GM23338 (cell line): Measurements from ENCODE around the gene EMP2. TPM values are rescaled to one million over a fixed set of nuclear protein-coding genes. Genes with fewer than 3 reads are reported as not detected.

ENCODE experiments used
- ATAC-seq: fragments of 200-7000 bp; cut with Tn5 transposase; 3 replicates; pipeline ENCODE4 v1.9.1; 2020
- DNase-seq: peaks from one replicate; pipeline ENCODE4 v3.0.0-alpha.2; 2015; ENCODE audit warnings: low spot score
- H2AFZ ChIP-seq: fragments of 200-600 bp; sonication (generic); 2 replicates; pipeline ENCODE4 v1.8.0; 2016; ENCODE audit warnings: antibody characterized with exemption, mild to moderate bottlenecking, moderate library complexity
- H3F3A ChIP-seq: fragments of 200-600 bp; sonication (generic); replicated peaks from 2 replicates; pipeline ENCODE4 v1.8.0; 2017; ENCODE audit warnings: antibody characterized with exemption, mixed run types, low read depth
- H3K27ac ChIP-seq: fragments of 200-600 bp; sonication (generic); 2 replicates; pipeline ENCODE4 v1.6.1; 2016; ENCODE audit warnings: low read depth
- H3K27me3 ChIP-seq: fragments of 200-600 bp; sonication (generic); 2 replicates; pipeline ENCODE4 v1.8.0; 2016; ENCODE audit warnings: mild to moderate bottlenecking, mixed run types, moderate library complexity; ENCODE audit not compliant: insufficient read depth
- H3K36me3 ChIP-seq: fragments of 200-600 bp; sonication (generic); 2 replicates; pipeline ENCODE4 v1.8.0; 2016; ENCODE audit warnings: mild to moderate bottlenecking; ENCODE audit not compliant: insufficient read depth
- H3K4me1 ChIP-seq: fragments of 200-600 bp; sonication (generic); 2 replicates; pipeline ENCODE4 v1.8.0; 2016; ENCODE audit warnings: mild to moderate bottlenecking, moderate library complexity; ENCODE audit not compliant: insufficient read depth
- H3K4me2 ChIP-seq: fragments of 200-600 bp; sonication (generic); 2 replicates; pipeline ENCODE4 v1.7.1; 2017; ENCODE audit warnings: mixed run types
- H3K4me3 ChIP-seq: fragments of 200-600 bp; sonication (generic); 2 replicates; pipeline ENCODE4 v1.6.1; 2016; ENCODE audit warnings: mixed run types
- H3K79me2 ChIP-seq: fragments of 200-600 bp; sonication (generic); replicated peaks from 2 replicates; pipeline ENCODE4 v1.8.0; 2017; ENCODE audit warnings: mild to moderate bottlenecking; ENCODE audit not compliant: insufficient read depth
- H3K9me2 ChIP-seq: fragments of 200-600 bp; sonication (generic); 2 replicates; pipeline ENCODE4 v1.8.0; 2017; ENCODE audit not compliant: insufficient read depth
- H4K20me1 ChIP-seq: fragments of 200-600 bp; sonication (generic); replicated peaks from 2 replicates; pipeline ENCODE4 v1.8.0; 2017; ENCODE audit warnings: mild to moderate bottlenecking; ENCODE audit not compliant: insufficient read depth
- H3K27ac Mint-ChIP-seq: 2 replicates; pipeline ENCODE4 v1.8.0; 2020; ENCODE audit warnings: inconsistent platforms, mild to moderate bottlenecking, moderate library complexity, mixed read lengths
- H3K27me3 Mint-ChIP-seq: 3 replicates; pipeline ENCODE4 v1.8.0; 2022; ENCODE audit warnings: low read depth, mild to moderate bottlenecking, moderate library complexity, mixed read lengths, inconsistent platforms; ENCODE audit not compliant: insufficient read depth, poor library complexity
- H3K36me3 Mint-ChIP-seq: 3 replicates; pipeline ENCODE4 v1.8.0; 2021; ENCODE audit warnings: low read depth, mild to moderate bottlenecking, inconsistent platforms, moderate library complexity, mixed read lengths
- H3K4me1 Mint-ChIP-seq: 3 replicates; pipeline ENCODE4 v1.8.0; 2020; ENCODE audit warnings: mild to moderate bottlenecking, inconsistent platforms, mixed read lengths
- H3K4me3 Mint-ChIP-seq: 3 replicates; pipeline ENCODE4 v1.8.0; 2021; ENCODE audit warnings: moderate library complexity, mild to moderate bottlenecking, inconsistent platforms, mixed read lengths
- H3K9me3 Mint-ChIP-seq: 3 replicates; pipeline ENCODE4 v1.8.0; 2020; ENCODE audit warnings: moderate library complexity, mild to moderate bottlenecking, inconsistent platforms, mixed read lengths
- CREB1 ChIP-seq: fragments of 250-450 bp; sonication (Bioruptor Pico); IDR thresholded peaks from 2 replicates; pipeline ENCODE4 v1.5.0; 2020; ENCODE audit warnings: low read depth, mild to moderate bottlenecking, moderate library complexity
- CTCF ChIP-seq, 2 experiments: fragments of 200-600 bp in 1 of 2; sonication (generic) in 1 of 2; conservative IDR thresholded peaks; 2 replicates each; pipeline versions ENCODE4 v1.5.1 to v1.6.1; 2016 to 2017; ENCODE audit warnings: antibody characterized with exemption in 2 of 2, low read depth in 2 of 2, mild to moderate bottlenecking in 2 of 2, moderate library complexity in 1 of 2
- EZH2 ChIP-seq: fragments of 200-600 bp; sonication (generic); IDR thresholded peaks from one replicate; pipeline ENCODE4 v1.8.0; 2017; ENCODE audit warnings: antibody characterized with exemption, mild to moderate bottlenecking, low read depth; ENCODE audit not compliant: unreplicated experiment
- EZH2phosphoT487 ChIP-seq: fragments of 200-600 bp; sonication (generic); IDR thresholded peaks from one replicate; pipeline ENCODE4 v1.8.1; 2018; ENCODE audit warnings: antibody characterized with exemption; ENCODE audit not compliant: unreplicated experiment
- JUNB ChIP-seq: IDR thresholded peaks from one replicate; pipeline ENCODE4 v1.6.1; 2016; ENCODE audit warnings: antibody characterized with exemption; ENCODE audit not compliant: unreplicated experiment
- NANOG ChIP-seq: IDR thresholded peaks from 2 replicates; pipeline ENCODE4 v1.6.1; 2016; ENCODE audit warnings: antibody characterized with exemption, borderline replicate concordance
- POLR2AphosphoS5 ChIP-seq: IDR thresholded peaks from 2 replicates; pipeline ENCODE4 v1.6.1; 2016; ENCODE audit warnings: antibody characterized with exemption, low read depth
- STAT1 ChIP-seq: IDR thresholded peaks from one replicate; pipeline ENCODE4 v1.6.1; 2016; ENCODE audit warnings: antibody characterized with exemption; ENCODE audit not compliant: unreplicated experiment
- ZNF114 ChIP-seq: fragments of 250-450 bp; sonication (Bioruptor Pico); IDR thresholded peaks from 2 replicates; pipeline ENCODE4 v1.5.0; 2020; ENCODE audit warnings: mild to moderate bottlenecking, moderate library complexity
- ZNF331 ChIP-seq: fragments of 250-450 bp; sonication (Bioruptor Pico); IDR thresholded peaks from 2 replicates; pipeline ENCODE4 v1.5.0; 2020; ENCODE audit warnings: low read depth, mild to moderate bottlenecking, moderate library complexity
- polyA plus RNA-seq: library from polyadenylated mRNA; unstranded; fragments of >200 nt; fragmentation: Nextera tagmentation; extraction: Ambion mirVana; gene quantifications from 2 replicates; pipeline ENCODE4 v1.2.1, GENCODE V29; 2016
- total RNA-seq: library from RNA; depleted of rRNA; stranded (reverse); fragments of >200 nt; shearing (Covaris generic); gene quantifications from 2 replicates; pipeline ENCODE4 v1.2.3, GENCODE V29; 2014
- TF ChIP-seq, protein P1 (sequence below): IDR thresholded peaks from 2 replicates; pipeline ENCODE4 v1.6.1; 2016; ENCODE audit warnings: antibody characterized with exemption
- TF ChIP-seq, protein P2 (sequence below): IDR thresholded peaks from one replicate; pipeline ENCODE4 v1.6.1; 2018; ENCODE audit warnings: antibody characterized with exemption; ENCODE audit not compliant: unreplicated experiment
- TF ChIP-seq, protein P3 (sequence below): fragments of 250-450 bp; sonication (Bioruptor Pico); IDR thresholded peaks from 2 replicates; pipeline ENCODE4 v1.5.0; 2020; ENCODE audit warnings: mild to moderate bottlenecking, moderate library complexity

The EMP2 gene
- total and polyA plus RNA-seq, 2 experiments from 2014 or later = 7.3 to 40.1 TPM

DNA sequence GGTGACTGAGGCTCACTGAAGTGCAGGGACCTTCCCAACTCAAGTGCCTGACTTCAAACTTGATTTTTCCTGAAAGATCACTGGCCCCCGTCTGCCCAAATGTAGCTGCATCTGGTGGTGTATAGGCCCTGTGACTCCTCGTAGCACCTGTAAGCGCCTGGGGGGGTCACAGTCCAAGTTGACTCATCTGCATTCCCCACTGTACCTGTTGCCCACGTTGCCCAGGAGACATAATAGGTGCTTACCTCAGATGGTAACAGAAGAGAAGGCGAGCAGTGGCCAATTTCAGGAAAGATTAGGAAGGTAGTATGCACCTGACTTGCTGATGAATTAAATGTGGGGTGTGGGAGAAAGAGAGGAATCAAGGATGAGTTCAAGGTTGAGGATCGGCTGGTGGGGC is 44.1 kb upstream of the EMP2 start:
- Histone ChIP-seq H3K4me1 (peaks cover 5% of the 10 kb centered on the region), H3K79me2 (no peaks in the 10 kb centered on the region), H3K9me2 (no peaks in the 10 kb centered on the region), H3K36me3 (no peaks in the 10 kb centered on the region), H2AFZ (no peak overlapping the region), H3K27me3 (no peaks in the 10 kb centered on the region), H4K20me1 (no peaks in the 10 kb centered on the region), H3K4me2 (no peak overlapping the region), H3K4me3 (no peak overlapping the region), H3K27ac (no peak overlapping the region), H3F3A (no peaks in the 10 kb centered on the region)
- H3K9me3 Mint-ChIP-seq = no peaks in the 10 kb centered on the region; the same call in 2 of the 3 replicates
- no peaks in the 10 kb centered on the region for H3K36me3 Mint-ChIP-seq
- no peak for ATAC-seq
- DNase-seq = no peak
- TF ChIP-seq ZNF114 (CRISPR knock-in tag) (no peak), EZH2phosphoT487 (no peak), ZNF331 (CRISPR knock-in tag) (no peak), POLR2AphosphoS5 (no peak), CREB1 (CRISPR knock-in tag) (no peak), EZH2 (no peak), JUNB (no peak), NANOG (no peak), STAT1 (no peak), CTCF (conservative IDR thresholded peaks at IDR 0.05; ENCODE audit: low read depth in 2 of 2) (no peak)
- TF ChIP-seq, protein P1, sequence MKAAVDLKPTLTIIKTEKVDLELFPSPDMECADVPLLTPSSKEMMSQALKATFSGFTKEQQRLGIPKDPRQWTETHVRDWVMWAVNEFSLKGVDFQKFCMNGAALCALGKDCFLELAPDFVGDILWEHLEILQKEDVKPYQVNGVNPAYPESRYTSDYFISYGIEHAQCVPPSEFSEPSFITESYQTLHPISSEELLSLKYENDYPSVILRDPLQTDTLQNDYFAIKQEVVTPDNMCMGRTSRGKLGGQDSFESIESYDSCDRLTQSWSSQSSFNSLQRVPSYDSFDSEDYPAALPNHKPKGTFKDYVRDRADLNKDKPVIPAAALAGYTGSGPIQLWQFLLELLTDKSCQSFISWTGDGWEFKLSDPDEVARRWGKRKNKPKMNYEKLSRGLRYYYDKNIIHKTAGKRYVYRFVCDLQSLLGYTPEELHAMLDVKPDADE = no peak
- TF ChIP-seq, protein P2, sequence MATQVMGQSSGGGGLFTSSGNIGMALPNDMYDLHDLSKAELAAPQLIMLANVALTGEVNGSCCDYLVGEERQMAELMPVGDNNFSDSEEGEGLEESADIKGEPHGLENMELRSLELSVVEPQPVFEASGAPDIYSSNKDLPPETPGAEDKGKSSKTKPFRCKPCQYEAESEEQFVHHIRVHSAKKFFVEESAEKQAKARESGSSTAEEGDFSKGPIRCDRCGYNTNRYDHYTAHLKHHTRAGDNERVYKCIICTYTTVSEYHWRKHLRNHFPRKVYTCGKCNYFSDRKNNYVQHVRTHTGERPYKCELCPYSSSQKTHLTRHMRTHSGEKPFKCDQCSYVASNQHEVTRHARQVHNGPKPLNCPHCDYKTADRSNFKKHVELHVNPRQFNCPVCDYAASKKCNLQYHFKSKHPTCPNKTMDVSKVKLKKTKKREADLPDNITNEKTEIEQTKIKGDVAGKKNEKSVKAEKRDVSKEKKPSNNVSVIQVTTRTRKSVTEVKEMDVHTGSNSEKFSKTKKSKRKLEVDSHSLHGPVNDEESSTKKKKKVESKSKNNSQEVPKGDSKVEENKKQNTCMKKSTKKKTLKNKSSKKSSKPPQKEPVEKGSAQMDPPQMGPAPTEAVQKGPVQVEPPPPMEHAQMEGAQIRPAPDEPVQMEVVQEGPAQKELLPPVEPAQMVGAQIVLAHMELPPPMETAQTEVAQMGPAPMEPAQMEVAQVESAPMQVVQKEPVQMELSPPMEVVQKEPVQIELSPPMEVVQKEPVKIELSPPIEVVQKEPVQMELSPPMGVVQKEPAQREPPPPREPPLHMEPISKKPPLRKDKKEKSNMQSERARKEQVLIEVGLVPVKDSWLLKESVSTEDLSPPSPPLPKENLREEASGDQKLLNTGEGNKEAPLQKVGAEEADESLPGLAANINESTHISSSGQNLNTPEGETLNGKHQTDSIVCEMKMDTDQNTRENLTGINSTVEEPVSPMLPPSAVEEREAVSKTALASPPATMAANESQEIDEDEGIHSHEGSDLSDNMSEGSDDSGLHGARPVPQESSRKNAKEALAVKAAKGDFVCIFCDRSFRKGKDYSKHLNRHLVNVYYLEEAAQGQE = no peak
- TF ChIP-seq, protein P3, sequence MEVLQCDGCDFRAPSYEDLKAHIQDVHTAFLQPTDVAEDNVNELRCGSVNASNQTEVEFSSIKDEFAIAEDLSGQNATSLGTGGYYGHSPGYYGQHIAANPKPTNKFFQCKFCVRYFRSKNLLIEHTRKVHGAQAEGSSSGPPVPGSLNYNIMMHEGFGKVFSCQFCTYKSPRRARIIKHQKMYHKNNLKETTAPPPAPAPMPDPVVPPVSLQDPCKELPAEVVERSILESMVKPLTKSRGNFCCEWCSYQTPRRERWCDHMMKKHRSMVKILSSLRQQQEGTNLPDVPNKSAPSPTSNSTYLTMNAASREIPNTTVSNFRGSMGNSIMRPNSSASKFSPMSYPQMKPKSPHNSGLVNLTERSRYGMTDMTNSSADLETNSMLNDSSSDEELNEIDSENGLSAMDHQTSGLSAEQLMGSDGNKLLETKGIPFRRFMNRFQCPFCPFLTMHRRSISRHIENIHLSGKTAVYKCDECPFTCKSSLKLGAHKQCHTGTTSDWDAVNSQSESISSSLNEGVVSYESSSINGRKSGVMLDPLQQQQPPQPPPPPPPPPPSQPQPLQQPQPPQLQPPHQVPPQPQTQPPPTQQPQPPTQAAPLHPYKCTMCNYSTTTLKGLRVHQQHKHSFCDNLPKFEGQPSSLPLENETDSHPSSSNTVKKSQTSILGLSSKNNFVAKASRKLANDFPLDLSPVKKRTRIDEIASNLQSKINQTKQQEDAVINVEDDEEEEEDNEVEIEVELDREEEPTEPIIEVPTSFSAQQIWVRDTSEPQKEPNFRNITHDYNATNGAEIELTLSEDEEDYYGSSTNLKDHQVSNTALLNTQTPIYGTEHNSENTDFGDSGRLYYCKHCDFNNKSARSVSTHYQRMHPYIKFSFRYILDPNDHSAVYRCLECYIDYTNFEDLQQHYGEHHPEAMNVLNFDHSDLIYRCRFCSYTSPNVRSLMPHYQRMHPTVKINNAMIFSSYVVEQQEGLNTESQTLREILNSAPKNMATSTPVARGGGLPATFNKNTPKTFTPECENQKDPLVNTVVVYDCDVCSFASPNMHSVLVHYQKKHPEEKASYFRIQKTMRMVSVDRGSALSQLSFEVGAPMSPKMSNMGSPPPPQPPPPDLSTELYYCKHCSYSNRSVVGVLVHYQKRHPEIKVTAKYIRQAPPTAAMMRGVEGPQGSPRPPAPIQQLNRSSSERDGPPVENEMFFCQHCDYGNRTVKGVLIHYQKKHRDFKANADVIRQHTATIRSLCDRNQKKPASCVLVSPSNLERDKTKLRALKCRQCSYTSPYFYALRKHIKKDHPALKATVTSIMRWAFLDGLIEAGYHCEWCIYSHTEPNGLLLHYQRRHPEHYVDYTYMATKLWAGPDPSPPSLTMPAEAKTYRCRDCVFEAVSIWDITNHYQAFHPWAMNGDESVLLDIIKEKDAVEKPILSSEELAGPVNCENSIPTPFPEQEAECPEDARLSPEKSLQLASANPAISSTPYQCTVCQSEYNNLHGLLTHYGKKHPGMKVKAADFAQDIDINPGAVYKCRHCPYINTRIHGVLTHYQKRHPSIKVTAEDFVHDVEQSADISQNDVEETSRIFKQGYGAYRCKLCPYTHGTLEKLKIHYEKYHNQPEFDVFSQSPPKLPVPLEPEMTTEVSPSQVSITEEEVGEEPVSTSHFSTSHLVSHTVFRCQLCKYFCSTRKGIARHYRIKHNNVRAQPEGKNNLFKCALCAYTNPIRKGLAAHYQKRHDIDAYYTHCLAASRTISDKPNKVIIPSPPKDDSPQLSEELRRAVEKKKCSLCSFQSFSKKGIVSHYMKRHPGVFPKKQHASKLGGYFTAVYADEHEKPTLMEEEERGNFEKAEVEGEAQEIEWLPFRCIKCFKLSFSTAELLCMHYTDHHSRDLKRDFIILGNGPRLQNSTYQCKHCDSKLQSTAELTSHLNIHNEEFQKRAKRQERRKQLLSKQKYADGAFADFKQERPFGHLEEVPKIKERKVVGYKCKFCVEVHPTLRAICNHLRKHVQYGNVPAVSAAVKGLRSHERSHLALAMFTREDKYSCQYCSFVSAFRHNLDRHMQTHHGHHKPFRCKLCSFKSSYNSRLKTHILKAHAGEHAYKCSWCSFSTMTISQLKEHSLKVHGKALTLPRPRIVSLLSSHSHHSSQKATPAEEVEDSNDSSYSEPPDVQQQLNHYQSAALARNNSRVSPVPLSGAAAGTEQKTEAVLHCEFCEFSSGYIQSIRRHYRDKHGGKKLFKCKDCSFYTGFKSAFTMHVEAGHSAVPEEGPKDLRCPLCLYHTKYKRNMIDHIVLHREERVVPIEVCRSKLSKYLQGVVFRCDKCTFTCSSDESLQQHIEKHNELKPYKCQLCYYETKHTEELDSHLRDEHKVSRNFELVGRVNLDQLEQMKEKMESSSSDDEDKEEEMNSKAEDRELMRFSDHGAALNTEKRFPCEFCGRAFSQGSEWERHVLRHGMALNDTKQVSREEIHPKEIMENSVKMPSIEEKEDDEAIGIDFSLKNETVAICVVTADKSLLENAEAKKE = no peak
- peaks cover 12% of the 10 kb centered on the region for H3K27me3 Mint-ChIP-seq
- no peak overlapping the region for H3K4me3 Mint-ChIP-seq
- H3K27ac Mint-ChIP-seq = peak overlapping the region; percentile 4; the same call in 1 of the 2 replicates
- H3K4me1 Mint-ChIP-seq = peaks cover 4% of the 10 kb centered on the region; the same call in 2 of the 3 replicates
